ENCODE measurements around the gene QDPR.

- no peak for TF ChIP-seq NBN (IDR thresholded peaks at IDR 0.05)
- no peak for TF ChIP-seq BRCA1 (IDR thresholded peaks at IDR 0.05; ENCODE audit: low read depth, low read length)
- TF ChIP-seq ZBTB33 (IDR thresholded peaks at IDR 0.05): no peak
- TF ChIP-seq NFIC (IDR thresholded peaks at IDR 0.05; ENCODE audit: low read depth, low read length): no peak
- no peak for TF ChIP-seq POLR2AphosphoS5 (IDR thresholded peaks at IDR 0.05; ENCODE audit: low read length)
Measured at GRCh38 chr4:17544205-17544604, 32.3 kb upstream of the QDPR start.
